ENCODE data around the gene SNX15.

DNA sequence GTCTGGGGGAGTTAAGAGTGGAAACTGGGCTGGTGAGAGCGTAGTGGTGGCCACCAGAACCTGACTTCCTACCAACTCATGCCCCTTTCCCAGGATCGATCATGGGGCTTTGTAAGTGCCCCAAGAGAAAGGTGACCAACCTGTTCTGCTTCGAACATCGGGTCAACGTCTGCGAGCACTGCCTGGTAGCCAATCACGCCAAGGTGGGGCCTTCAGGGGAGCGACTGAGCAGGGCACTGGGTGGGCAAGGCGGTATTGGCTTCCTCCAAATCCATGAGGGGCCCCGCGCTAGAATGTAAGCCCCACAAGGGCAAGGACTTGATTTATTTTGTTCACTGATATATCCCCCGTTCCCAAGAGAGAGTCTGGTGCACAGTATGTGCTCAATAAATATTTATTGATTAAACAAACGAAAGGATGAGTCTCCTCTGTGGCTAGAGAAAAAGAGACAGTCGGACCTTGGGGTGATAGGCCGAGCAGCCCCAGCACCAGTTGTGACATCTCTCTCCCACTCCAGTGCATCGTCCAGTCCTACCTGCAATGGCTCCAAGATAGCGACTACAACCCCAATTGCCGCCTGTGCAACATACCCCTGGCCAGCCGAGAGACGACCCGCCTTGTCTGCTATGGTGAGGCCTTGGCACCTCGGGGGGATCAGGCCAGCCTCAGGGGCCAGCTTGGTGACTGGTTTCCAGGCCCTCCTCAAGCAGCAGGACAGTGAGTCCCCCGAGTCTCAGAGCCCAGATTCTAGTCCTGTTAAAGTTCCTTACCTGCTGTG lies 57.5 kb downstream of the SNX15 start:
- TF ChIP-seq, protein P1, sequence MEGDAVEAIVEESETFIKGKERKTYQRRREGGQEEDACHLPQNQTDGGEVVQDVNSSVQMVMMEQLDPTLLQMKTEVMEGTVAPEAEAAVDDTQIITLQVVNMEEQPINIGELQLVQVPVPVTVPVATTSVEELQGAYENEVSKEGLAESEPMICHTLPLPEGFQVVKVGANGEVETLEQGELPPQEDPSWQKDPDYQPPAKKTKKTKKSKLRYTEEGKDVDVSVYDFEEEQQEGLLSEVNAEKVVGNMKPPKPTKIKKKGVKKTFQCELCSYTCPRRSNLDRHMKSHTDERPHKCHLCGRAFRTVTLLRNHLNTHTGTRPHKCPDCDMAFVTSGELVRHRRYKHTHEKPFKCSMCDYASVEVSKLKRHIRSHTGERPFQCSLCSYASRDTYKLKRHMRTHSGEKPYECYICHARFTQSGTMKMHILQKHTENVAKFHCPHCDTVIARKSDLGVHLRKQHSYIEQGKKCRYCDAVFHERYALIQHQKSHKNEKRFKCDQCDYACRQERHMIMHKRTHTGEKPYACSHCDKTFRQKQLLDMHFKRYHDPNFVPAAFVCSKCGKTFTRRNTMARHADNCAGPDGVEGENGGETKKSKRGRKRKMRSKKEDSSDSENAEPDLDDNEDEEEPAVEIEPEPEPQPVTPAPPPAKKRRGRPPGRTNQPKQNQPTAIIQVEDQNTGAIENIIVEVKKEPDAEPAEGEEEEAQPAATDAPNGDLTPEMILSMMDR (conservative IDR thresholded peaks at IDR 0.05; ENCODE audit: low read length), result no peak
- TF ChIP-seq EZH2phosphoT487 (IDR thresholded peaks at IDR 0.05; ENCODE audit: borderline replicate concordance), result no peak

Data from Loucy (cell line).